A549 (cell line): Measurements from ENCODE around the gene OR10G7.

ENCODE experiments used
- CTCF ChIP-seq: fragments of >200 bp; sonication (Bioruptor Twin); formaldehyde crosslinking; IDR thresholded peaks from 3 replicates; pipeline ENCODE4 v1.5.1; 2016
- EHMT2 ChIP-seq: fragments of 200-600 bp; sonication (generic); IDR thresholded peaks from 2 replicates; pipeline ENCODE4 v1.6.1; 2016; ENCODE audit warnings: antibody characterized with exemption, low read depth, mild to moderate bottlenecking, moderate library complexity
- HDAC2 ChIP-seq: fragments of 200-600 bp; sonication (generic); IDR thresholded peaks from 2 replicates; pipeline ENCODE4 v1.6.1; 2016

GRCh38 chr11:124075841-124076651 lies 34.9 kb upstream of the OR10G7 start:
- TF ChIP-seq HDAC2 (no peak), CTCF (no peak), EHMT2 (no peak)
